HepG2 (cell line): Measurements from ENCODE around the gene URB1.

ENCODE experiments used
- CBX5 ChIP-seq: sonication (generic); formaldehyde crosslinking; IDR thresholded peaks from 2 replicates; pipeline ENCODE4 v1.4.0; 2020; ENCODE audit warnings: missing genetic modification reagents, borderline replicate concordance
- FOXM1 ChIP-seq: sonication (generic); formaldehyde crosslinking; IDR thresholded peaks from 2 replicates; pipeline ENCODE4 v1.5.0; 2020; ENCODE audit warnings: missing genetic modification reagents
- NR3C1 ChIP-seq: sonication (generic); formaldehyde crosslinking; IDR thresholded peaks from 2 replicates; pipeline ENCODE4 v1.4.0; 2020; ENCODE audit warnings: missing genetic modification reagents
- RFXAP ChIP-seq: sonication (generic); formaldehyde crosslinking; IDR thresholded peaks from 2 replicates; pipeline ENCODE4 v1.4.0; 2020; ENCODE audit warnings: missing genetic modification reagents, borderline replicate concordance
- SOX5 ChIP-seq: IDR thresholded peaks from 2 replicates; pipeline ENCODE4 v1.6.1; 2016; ENCODE audit warnings: borderline replicate concordance
- ZNF3 ChIP-seq: IDR thresholded peaks from 2 replicates; pipeline ENCODE4 v1.7.0; 2017; ENCODE audit warnings: inconsistent platforms
- ZNF484 ChIP-seq: sonication (generic); formaldehyde crosslinking; IDR thresholded peaks from 2 replicates; pipeline ENCODE4 v1.5.1; 2020; ENCODE audit warnings: mild to moderate bottlenecking, low read depth, missing genetic modification reagents, borderline replicate concordance
- TF ChIP-seq, protein P1 (sequence below): sonication (generic); formaldehyde crosslinking; IDR thresholded peaks from 2 replicates; pipeline ENCODE4 v1.5.0; 2020; ENCODE audit warnings: mild to moderate bottlenecking, missing genetic modification reagents, moderate library complexity
- TF ChIP-seq, protein P2 (sequence below): sonication (generic); formaldehyde crosslinking; conservative IDR thresholded peaks from 2 replicates; pipeline ENCODE4 v1.4.0; 2020; ENCODE audit warnings: missing genetic modification reagents
- TF ChIP-seq, protein P3 (sequence below): sonication (generic); formaldehyde crosslinking; IDR thresholded peaks from 2 replicates; pipeline ENCODE4 v1.4.0; 2020; ENCODE audit warnings: missing genetic modification reagents
- TF ChIP-seq, protein P4 (sequence below): sonication (generic); formaldehyde crosslinking; conservative IDR thresholded peaks from 2 replicates; pipeline ENCODE4 v1.4.0; 2020; ENCODE audit warnings: missing genetic modification reagents

DNA sequence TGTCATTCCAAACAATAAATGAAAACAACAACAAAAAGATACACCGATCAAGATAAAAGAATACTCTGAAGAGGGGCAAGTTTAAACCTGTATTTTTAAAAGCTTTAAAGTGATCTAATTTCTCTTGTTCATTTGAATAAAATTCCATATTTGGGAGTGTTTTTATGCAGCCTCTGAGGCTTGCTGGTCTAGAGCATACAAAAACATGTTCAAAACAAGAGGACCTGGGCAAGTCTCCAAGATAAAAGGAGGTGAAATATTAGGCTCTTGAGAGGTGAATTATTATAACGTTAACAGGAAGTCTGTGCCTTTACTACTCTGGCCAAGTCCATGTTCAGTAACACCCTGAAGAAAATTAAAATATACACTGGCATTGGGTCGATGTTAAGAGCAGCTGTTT lies 20.1 kb downstream of the URB1 start:
- TF ChIP-seq CBX5 (no peak), ZNF3 (CRISPR knock-in tag) (no peak), ZNF484 (CRISPR knock-in tag) (no peak), RFXAP (CRISPR knock-in tag) (no peak), SOX5 (CRISPR knock-in tag) (no peak), NR3C1 (CRISPR knock-in tag) (no peak), FOXM1 (CRISPR knock-in tag) (no peak)
- TF ChIP-seq, protein P1, sequence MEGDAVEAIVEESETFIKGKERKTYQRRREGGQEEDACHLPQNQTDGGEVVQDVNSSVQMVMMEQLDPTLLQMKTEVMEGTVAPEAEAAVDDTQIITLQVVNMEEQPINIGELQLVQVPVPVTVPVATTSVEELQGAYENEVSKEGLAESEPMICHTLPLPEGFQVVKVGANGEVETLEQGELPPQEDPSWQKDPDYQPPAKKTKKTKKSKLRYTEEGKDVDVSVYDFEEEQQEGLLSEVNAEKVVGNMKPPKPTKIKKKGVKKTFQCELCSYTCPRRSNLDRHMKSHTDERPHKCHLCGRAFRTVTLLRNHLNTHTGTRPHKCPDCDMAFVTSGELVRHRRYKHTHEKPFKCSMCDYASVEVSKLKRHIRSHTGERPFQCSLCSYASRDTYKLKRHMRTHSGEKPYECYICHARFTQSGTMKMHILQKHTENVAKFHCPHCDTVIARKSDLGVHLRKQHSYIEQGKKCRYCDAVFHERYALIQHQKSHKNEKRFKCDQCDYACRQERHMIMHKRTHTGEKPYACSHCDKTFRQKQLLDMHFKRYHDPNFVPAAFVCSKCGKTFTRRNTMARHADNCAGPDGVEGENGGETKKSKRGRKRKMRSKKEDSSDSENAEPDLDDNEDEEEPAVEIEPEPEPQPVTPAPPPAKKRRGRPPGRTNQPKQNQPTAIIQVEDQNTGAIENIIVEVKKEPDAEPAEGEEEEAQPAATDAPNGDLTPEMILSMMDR (CRISPR knock-in tag), result no peak
- TF ChIP-seq, protein P2, sequence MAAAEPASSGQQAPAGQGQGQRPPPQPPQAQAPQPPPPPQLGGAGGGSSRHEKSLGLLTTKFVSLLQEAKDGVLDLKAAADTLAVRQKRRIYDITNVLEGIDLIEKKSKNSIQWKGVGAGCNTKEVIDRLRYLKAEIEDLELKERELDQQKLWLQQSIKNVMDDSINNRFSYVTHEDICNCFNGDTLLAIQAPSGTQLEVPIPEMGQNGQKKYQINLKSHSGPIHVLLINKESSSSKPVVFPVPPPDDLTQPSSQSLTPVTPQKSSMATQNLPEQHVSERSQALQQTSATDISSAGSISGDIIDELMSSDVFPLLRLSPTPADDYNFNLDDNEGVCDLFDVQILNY (CRISPR knock-in tag), result no peak
- TF ChIP-seq, protein P3, sequence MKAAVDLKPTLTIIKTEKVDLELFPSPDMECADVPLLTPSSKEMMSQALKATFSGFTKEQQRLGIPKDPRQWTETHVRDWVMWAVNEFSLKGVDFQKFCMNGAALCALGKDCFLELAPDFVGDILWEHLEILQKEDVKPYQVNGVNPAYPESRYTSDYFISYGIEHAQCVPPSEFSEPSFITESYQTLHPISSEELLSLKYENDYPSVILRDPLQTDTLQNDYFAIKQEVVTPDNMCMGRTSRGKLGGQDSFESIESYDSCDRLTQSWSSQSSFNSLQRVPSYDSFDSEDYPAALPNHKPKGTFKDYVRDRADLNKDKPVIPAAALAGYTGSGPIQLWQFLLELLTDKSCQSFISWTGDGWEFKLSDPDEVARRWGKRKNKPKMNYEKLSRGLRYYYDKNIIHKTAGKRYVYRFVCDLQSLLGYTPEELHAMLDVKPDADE (CRISPR knock-in tag), result no peak
- TF ChIP-seq, protein P4, sequence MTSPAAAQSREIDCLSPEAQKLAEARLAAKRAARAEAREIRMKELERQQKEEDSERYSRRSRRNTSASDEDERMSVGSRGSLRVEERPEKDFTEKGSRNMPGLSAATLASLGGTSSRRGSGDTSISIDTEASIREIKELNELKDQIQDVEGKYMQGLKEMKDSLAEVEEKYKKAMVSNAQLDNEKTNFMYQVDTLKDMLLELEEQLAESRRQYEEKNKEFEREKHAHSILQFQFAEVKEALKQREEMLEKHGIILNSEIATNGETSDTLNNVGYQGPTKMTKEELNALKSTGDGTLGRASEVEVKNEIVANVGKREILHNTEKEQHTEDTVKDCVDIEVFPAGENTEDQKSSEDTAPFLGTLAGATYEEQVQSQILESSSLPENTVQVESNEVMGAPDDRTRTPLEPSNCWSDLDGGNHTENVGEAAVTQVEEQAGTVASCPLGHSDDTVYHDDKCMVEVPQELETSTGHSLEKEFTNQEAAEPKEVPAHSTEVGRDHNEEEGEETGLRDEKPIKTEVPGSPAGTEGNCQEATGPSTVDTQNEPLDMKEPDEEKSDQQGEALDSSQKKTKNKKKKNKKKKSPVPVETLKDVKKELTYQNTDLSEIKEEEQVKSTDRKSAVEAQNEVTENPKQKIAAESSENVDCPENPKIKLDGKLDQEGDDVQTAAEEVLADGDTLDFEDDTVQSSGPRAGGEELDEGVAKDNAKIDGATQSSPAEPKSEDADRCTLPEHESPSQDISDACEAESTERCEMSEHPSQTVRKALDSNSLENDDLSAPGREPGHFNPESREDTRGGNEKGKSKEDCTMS (CRISPR knock-in tag), result no peak
